GM12878 (cell line): ENCODE data around the gene STARD10. TPM values are rescaled to one million over a fixed set of nuclear protein-coding genes. Genes with fewer than 3 reads are reported as not detected.

ENCODE experiments used
- ATF2 ChIP-seq: IDR thresholded peaks from 2 replicates; pipeline ENCODE4 v1.6.1; 2012; ENCODE audit warnings: low read length, inconsistent platforms
- BCLAF1 ChIP-seq: fragments of 450-650 bp; IDR thresholded peaks from 2 replicates; pipeline ENCODE4 v1.6.1; 2017; ENCODE audit warnings: antibody characterized with exemption, mild to moderate bottlenecking, moderate library complexity
- BRCA1 ChIP-seq: IDR thresholded peaks from 2 replicates; pipeline ENCODE4 v1.6.1; 2011; ENCODE audit warnings: low read depth, low read length, improper control_type of control experiment
- CHD4 ChIP-seq: fragments of 200-600 bp; sonication (generic); IDR thresholded peaks from 2 replicates; pipeline ENCODE4 v1.6.1; 2016; ENCODE audit warnings: mild to moderate bottlenecking
- CREM ChIP-seq: IDR thresholded peaks from 2 replicates; pipeline ENCODE4 v1.6.1; 2014; ENCODE audit warnings: antibody characterized with exemption, low read depth
- E2F4 ChIP-seq: IDR thresholded peaks from 2 replicates; pipeline ENCODE4 v1.6.1; 2012; ENCODE audit warnings: low read depth, low read length, improper control_type of control experiment
- E4F1 ChIP-seq: fragments of 450-650 bp; IDR thresholded peaks from 2 replicates; pipeline ENCODE4 v1.6.1; 2018; ENCODE audit warnings: borderline replicate concordance, mild to moderate bottlenecking; ENCODE audit not compliant: partially characterized antibody
- JUND ChIP-seq: IDR thresholded peaks from 2 replicates; pipeline ENCODE4 v1.6.1; 2012; ENCODE audit warnings: low read depth, mild to moderate bottlenecking, low read length, improper control_type of control experiment, moderate library complexity
- LARP7 ChIP-seq: fragments of 450-650 bp; IDR thresholded peaks from 2 replicates; pipeline ENCODE4 v1.6.1; 2017; ENCODE audit warnings: mild to moderate bottlenecking
- MEF2A ChIP-seq: IDR thresholded peaks from 2 replicates; pipeline ENCODE4 v1.6.1; 2011; ENCODE audit warnings: low read depth, mild to moderate bottlenecking, low read length, moderate library complexity; ENCODE audit not compliant: insufficient read depth
- MTA2 ChIP-seq: fragments of 450-650 bp; IDR thresholded peaks from 2 replicates; pipeline ENCODE4 v1.6.1; 2016; ENCODE audit warnings: low read depth, mild to moderate bottlenecking, moderate library complexity
- PML ChIP-seq: IDR thresholded peaks from 2 replicates; pipeline ENCODE4 v1.6.1; 2012; ENCODE audit warnings: low read length, inconsistent platforms
- POLR2A ChIP-seq: IDR thresholded peaks from 2 replicates; pipeline ENCODE4 v1.6.1; 2011; ENCODE audit warnings: low read depth, mild to moderate bottlenecking, low read length
- RAD21 ChIP-seq: IDR thresholded peaks from 2 replicates; pipeline ENCODE4 v1.6.1; 2011; ENCODE audit warnings: mild to moderate bottlenecking, low read depth, low read length, moderate library complexity; ENCODE audit not compliant: insufficient read depth
- RB1 ChIP-seq: fragments of 450-650 bp; formaldehyde crosslinking; IDR thresholded peaks from 2 replicates; pipeline ENCODE4 v1.6.1; 2017; ENCODE audit warnings: mild to moderate bottlenecking, borderline replicate concordance
- SRF ChIP-seq, 2 experiments: IDR thresholded peaks; 2 replicates each; pipeline ENCODE4 v1.6.1; 2011; ENCODE audit warnings: low read depth in 2 of 2, low read length in 2 of 2, mild to moderate bottlenecking in 1 of 2, moderate library complexity in 1 of 2
- STAT3 ChIP-seq: IDR thresholded peaks from 2 replicates; pipeline ENCODE4 v1.6.1; 2011; ENCODE audit warnings: low read depth, low read length, improper control_type of control experiment
- SUZ12 ChIP-seq: fragments of 200-600 bp; sonication (generic); IDR thresholded peaks from one replicate; pipeline ENCODE4 v1.6.1; 2018; ENCODE audit warnings: antibody characterized with exemption, mild to moderate bottlenecking; ENCODE audit not compliant: unreplicated experiment
- USF2 ChIP-seq: IDR thresholded peaks from 2 replicates; pipeline ENCODE4 v1.6.1; 2011; ENCODE audit warnings: low read depth, low read length, improper control_type of control experiment, borderline replicate concordance
- YBX1 ChIP-seq: fragments of 450-650 bp; IDR thresholded peaks from 2 replicates; pipeline ENCODE4 v1.6.1; 2016; ENCODE audit warnings: antibody characterized with exemption
- ZNF217 ChIP-seq: fragments of 450-650 bp; IDR thresholded peaks from 2 replicates; pipeline ENCODE4 v1.6.1; 2017; ENCODE audit warnings: antibody characterized with exemption, mild to moderate bottlenecking
- polyA plus RNA-seq, 11 experiments: library from polyadenylated mRNA; depleted of rRNA in 4 of 11; unstranded in 6 of 11; stranded (reverse) in 5 of 11; fragments of >200 nt; fragmentation: Nextera tagmentation in 4 of 11; fragmentation: Illumina TruSeq in 1 of 11; extraction: Ambion mirVana in 4 of 11; extraction: Trizol in 1 of 11; gene quantifications; 1 replicate in 1 of 11; 2 replicates in 10 of 11; pipeline versions ENCODE4 v1.2.1 to v1.2.3, GENCODE V29; 2011 to 2016; ENCODE audit warnings: inconsistent platforms in 2 of 11, missing spikeins in 2 of 11, low read depth in 1 of 11
- total RNA-seq, 4 experiments: library from RNA; depleted of rRNA in 3 of 4; stranded (reverse); fragments of >200 nt in 3 of 4; fragmentation: Illumina TruSeq in 1 of 4; extraction: Trizol in 1 of 4; gene quantifications; 2 replicates each; pipeline versions ENCODE4 v1.2.1 to v1.2.3, GENCODE V29; 2013 to 2021

The STARD10 gene
- total and polyA plus RNA-seq, 10 of the 15 experiments (the other 5 are each of a cell fraction or from before 2014, with no cell fraction given): 0.15 to 43.2 (median 23.1) TPM

- no peak for TF ChIP-seq BCLAF1
- TF ChIP-seq JUND: no peak
- 0 out of 4 replicates have a peak, but pooled peaks of 1 of the 2 experiments have one; percentile 7 for TF ChIP-seq SRF (IDR thresholded peaks at IDR 0.05; ENCODE audit: low read depth in 2 of 2, low read length in 2 of 2)
- TF ChIP-seq RB1: peak; percentile 97
- no peak for TF ChIP-seq PML
- TF ChIP-seq MTA2: peak; percentile 22; the same call in 1 of the 2 replicates
- TF ChIP-seq BRCA1: no peak
- no peak for TF ChIP-seq ZNF217
- no peak for TF ChIP-seq CHD4
- TF ChIP-seq SUZ12: no peak
- TF ChIP-seq YBX1: no peak
- TF ChIP-seq STAT3: no peak
- no peak for TF ChIP-seq ATF2
- TF ChIP-seq LARP7: peak; percentile 69; the same call in 1 of the 2 replicates
- TF ChIP-seq POLR2A: peak; percentile 81
- no peak for TF ChIP-seq CREM
- TF ChIP-seq USF2: no peak
- peak; percentile 68 for TF ChIP-seq E2F4
- 0 out of 2 replicates have a peak, but pooled peaks have one; percentile 20 for TF ChIP-seq RAD21
- no peak for TF ChIP-seq E4F1
- TF ChIP-seq MEF2A: no peak
Measured at GRCh38 chr11:72814286-72815109, 20.7 kb upstream of the STARD10 start, which contains the start of gene ATG16L2 (continued).
